Fibroblast of villous mesenchyme (primary cell): Measurements from ENCODE around the gene MRLN. TPM values are rescaled to one million over a fixed set of nuclear protein-coding genes. Genes with fewer than 3 reads are reported as not detected.
"Not testable (repeated sequence)": the region's sequence is repeated elsewhere in the genome, so short reads cannot be mapped to it uniquely, and the experiment has no call there.

Source experiments
- DNase-seq: peaks from one replicate; pipeline ENCODE4 v3.0.0-alpha.2; 2010; ENCODE audit warnings: low read depth
- H3K4me3 ChIP-seq: 2 replicates; pipeline ENCODE4 v1.5.1; 2011; ENCODE audit warnings: low read depth, mild to moderate bottlenecking, low read length
- CTCF ChIP-seq: IDR thresholded peaks from 2 replicates; pipeline ENCODE4 v1.5.1; 2012; ENCODE audit warnings: low read depth, mild to moderate bottlenecking, low read length; ENCODE audit not compliant: insufficient read depth
- total RNA-seq: library from RNA; depleted of rRNA; stranded (reverse); fragments of >200 nt; gene quantifications from 2 replicates; pipeline ENCODE4 v1.2.3, GENCODE V29; 2012

Gene MRLN
- total RNA-seq, 1 donor = not detected

- H3K4me3 ChIP-seq = no peak overlapping the region
- TF ChIP-seq CTCF = no peak
- no peak for DNase-seq
These were observed 8.0 kb downstream of the MRLN start for GRCh38 chr10:59745163-59745650.

DNA sequence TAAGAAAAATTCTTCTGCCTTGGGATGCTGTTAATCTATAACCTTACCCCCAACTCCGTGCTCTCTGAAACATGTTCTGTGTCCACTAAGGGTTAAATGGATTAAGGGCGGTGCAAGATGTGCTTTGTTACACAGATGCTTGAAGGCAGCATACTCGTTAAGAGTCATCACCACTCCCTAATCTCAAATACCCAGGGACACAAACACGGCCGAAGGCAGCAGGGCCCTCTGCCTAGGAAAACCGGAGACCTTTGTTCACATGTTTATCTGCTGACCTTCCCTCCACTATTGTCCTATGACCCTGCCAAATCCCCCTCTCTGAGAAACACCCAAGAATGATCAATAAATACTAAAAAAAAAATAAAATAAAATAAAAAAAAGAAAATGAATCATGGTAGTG is 8.5 kb downstream of the MRLN start:
- not testable (repeated sequence) for H3K4me3 ChIP-seq, DNase-seq

GRCh38 chr10:59744156-59744555 is 9.1 kb downstream of the MRLN start:
- not testable (repeated sequence) for H3K4me3 ChIP-seq, DNase-seq

DNA sequence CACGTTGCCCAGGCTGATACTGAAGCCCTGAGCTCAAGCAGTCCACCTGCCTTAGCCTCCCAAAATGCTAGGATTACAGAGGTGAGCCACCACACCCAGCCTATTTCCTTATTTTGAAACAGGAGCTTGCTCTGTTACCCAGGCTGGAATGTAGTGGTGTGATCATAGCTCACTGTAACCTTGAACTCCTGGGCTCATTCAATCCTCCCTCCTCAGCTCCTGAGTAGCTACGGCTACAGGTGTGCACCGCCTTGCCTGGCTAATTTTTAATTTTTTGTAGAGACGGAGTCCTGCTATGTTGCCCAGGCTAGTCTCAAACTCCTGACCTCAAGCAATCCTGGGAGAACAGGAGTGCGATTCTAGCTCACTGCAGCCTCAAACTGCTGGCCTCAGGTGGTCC is 11.7 kb downstream of the MRLN start:
- no peak overlapping the region for H3K4me3 ChIP-seq
- TF ChIP-seq CTCF = no peak
- no peak for DNase-seq

DNA sequence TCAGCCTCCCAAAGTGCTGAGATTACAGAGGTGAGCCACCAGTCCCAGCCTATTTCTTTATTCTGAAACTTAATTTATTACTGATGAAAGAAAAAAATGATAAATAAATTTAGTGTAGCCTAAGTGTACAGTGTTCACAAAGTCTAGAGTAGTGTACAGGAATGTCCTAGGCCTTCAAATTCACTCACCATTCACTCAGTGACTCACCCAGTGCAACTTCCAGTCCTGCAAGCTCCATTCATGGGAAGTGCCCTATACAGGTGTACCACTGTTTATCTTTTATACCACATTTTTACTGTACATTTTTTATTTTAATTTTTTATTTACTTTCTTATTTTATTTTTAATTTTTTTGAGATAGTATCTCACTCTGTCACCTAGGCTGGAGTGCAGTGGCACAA is 12.2 kb downstream of the MRLN start:
- H3K4me3 ChIP-seq = no peak overlapping the region
- DNase-seq = no peak
- TF ChIP-seq CTCF = no peak

GRCh38 chr10:59736749-59737148 is 16.5 kb downstream of the MRLN start:
- DNase-seq = no peak
- no peak for TF ChIP-seq CTCF
- no peak overlapping the region for H3K4me3 ChIP-seq

GRCh38 chr10:59735296-59735695 is 18.0 kb downstream of the MRLN start:
- TF ChIP-seq CTCF = no peak
- DNase-seq = no peak
- no peak overlapping the region for H3K4me3 ChIP-seq

GRCh38 chr10:59734014-59734462 is 19.2 kb downstream of the MRLN start:
- no peak overlapping the region for H3K4me3 ChIP-seq
- no peak for TF ChIP-seq CTCF
- DNase-seq = no peak

DNA sequence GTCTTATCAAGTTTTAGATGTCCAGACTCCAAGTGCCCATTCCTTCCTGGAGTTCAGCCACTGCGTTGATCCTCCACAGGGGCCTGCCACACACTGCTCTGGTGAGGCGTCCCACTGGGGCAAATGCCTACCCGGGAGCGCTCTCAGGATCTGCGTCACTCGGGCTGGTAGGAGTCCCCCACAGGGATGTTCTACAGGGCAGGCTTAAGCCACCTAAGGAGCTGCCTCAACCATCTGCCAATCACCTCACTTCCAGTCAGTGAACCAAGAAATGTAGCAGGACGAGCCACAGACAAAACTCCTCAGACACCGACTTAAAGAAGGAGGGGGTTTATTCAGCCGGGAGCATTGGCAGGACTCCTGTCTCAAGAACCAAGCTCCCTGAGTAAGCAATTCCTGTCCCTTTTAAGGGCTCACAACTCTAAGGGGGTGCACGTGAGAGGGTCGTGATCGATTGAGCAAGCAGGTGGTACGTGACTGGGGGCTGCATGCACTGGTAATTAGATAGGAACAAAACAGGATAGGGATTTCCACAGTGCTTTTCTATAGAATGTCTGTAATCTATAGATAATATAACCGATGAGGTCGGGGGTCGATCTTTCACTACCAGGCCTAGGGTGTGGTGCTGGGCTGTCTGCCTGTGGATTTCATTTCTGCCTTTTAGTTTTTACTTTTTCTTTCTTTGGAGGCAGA is 19.8 kb downstream of the MRLN start:
- DNase-seq, H3K4me3 ChIP-seq: not testable (repeated sequence)

DNA sequence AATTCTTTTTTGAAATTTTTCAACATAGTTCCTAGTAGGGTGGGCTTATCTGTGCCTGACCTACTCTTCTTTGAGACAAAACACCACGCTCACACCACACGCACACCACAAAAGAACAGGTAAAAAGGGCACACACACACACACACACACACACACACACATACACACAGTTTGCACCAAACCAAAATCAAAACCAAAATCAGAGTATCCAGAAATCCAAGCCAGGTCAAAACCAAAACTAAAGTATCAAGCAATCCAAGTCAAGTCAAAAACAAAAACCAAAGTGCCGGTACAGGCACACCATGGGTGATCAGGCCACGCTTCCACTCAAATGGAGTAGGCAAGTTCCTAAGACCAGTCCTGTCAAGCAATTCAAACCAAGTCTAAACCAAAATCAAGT is 20.4 kb downstream of the MRLN start:
- not testable (repeated sequence) for DNase-seq, H3K4me3 ChIP-seq

GRCh38 chr10:59729167-59729566 is 24.1 kb downstream of the MRLN start:
- DNase-seq, H3K4me3 ChIP-seq: not testable (repeated sequence)
